K562 (cell line): ENCODE data around the gene TRAF3IP3. TPM values are rescaled to one million over a fixed set of nuclear protein-coding genes. Genes with fewer than 3 reads are reported as not detected.
A peak's percentile ranks its signal among the peaks of the same experiment; 100 is the strongest.

Source experiments
- BHLHE40 ChIP-seq: IDR thresholded peaks from 2 replicates; pipeline ENCODE4 v1.6.1; 2011; ENCODE audit warnings: low read length, improper control_type of control experiment
- CLOCK ChIP-seq: fragments of 250-450 bp; sonication (Bioruptor Pico); IDR thresholded peaks from 2 replicates; pipeline ENCODE4 v1.4.0; 2020; ENCODE audit warnings: mild to moderate bottlenecking, moderate library complexity, borderline replicate concordance
- CREB1 ChIP-seq, 2 experiments: sonication (generic) in 1 of 2; formaldehyde crosslinking in 1 of 2; IDR thresholded peaks; 2 replicates each; pipeline versions ENCODE4 v1.6.1 to v1.8.0; 2012 to 2022; ENCODE audit warnings: inconsistent platforms in 1 of 2, mild to moderate bottlenecking in 1 of 2, missing genetic modification reagents in 1 of 2, moderate library complexity in 1 of 2
- CREB3 ChIP-seq: fragments of 450-650 bp; conservative IDR thresholded peaks from 2 replicates; pipeline ENCODE4 v1.6.1; 2016; ENCODE audit warnings: missing genetic modification characterization, low read depth, mild to moderate bottlenecking, missing compliant biosample characterization, moderate library complexity
- E2F1 ChIP-seq: sonication (generic); formaldehyde crosslinking; IDR thresholded peaks from 2 replicates; pipeline ENCODE4 v1.8.1; 2023; ENCODE audit warnings: mild to moderate bottlenecking, missing genetic modification reagents, moderate library complexity
- HSF4 ChIP-seq: fragments of 250-450 bp; sonication (Bioruptor Pico); IDR thresholded peaks from 2 replicates; pipeline ENCODE4 v2.1.2; 2022; ENCODE audit warnings: mild to moderate bottlenecking, moderate library complexity, borderline replicate concordance
- MECOM ChIP-seq: fragments of 250-450 bp; sonication (Bioruptor Pico); IDR thresholded peaks from 2 replicates; pipeline ENCODE4 v1.8.0; 2022; ENCODE audit warnings: inconsistent platforms
- MYBL2 ChIP-seq, 2 experiments: fragments of 450-650 bp in 1 of 2; sonication (generic) in 1 of 2; formaldehyde crosslinking in 1 of 2; IDR thresholded peaks; 2 replicates each; pipeline versions ENCODE4 v1.6.1 to v1.8.1; 2017 to 2022; ENCODE audit warnings: borderline replicate concordance in 1 of 2, inconsistent platforms in 1 of 2, low read depth in 1 of 2, mild to moderate bottlenecking in 1 of 2, missing genetic modification reagents in 1 of 2, moderate library complexity in 1 of 2
- NONO ChIP-seq, 2 experiments: fragments of 200-400 bp in 1 of 2; fragments of 450-650 bp in 1 of 2; formaldehyde crosslinking in 1 of 2; IDR thresholded peaks; 2 replicates each; pipeline ENCODE4 v1.6.1; 2017; ENCODE audit warnings: low read depth in 2 of 2, mild to moderate bottlenecking in 2 of 2, moderate library complexity in 2 of 2, low read length in 1 of 2
- PRMT5 ChIP-seq: sonication (generic); formaldehyde crosslinking; IDR thresholded peaks from 2 replicates; pipeline ENCODE4 v1.5.0; 2020; ENCODE audit warnings: missing genetic modification reagents
- RCOR1 ChIP-seq, 2 experiments: IDR thresholded peaks; 2 replicates each; pipeline ENCODE4 v1.6.1; 2012; ENCODE audit warnings: low read depth in 2 of 2, low read length in 2 of 2, borderline replicate concordance in 1 of 2, improper control_type of control experiment in 1 of 2
- SMARCC2 ChIP-seq: fragments of 450-650 bp; IDR thresholded peaks from 2 replicates; pipeline ENCODE4 v1.6.1; 2017; ENCODE audit warnings: antibody characterized with exemption, moderate library complexity, mild to moderate bottlenecking, low read depth
- SRSF7 ChIP-seq: fragments of 200-400 bp; formaldehyde crosslinking; optimal IDR thresholded peaks from 2 replicates; pipeline ENCODE3; 2017; ENCODE audit warnings: mild to moderate bottlenecking, low read depth, low read length
- TGIF2 ChIP-seq: sonication (generic); formaldehyde crosslinking; IDR thresholded peaks from 2 replicates; pipeline ENCODE4 v1.8.1; 2022; ENCODE audit warnings: mild to moderate bottlenecking, missing genetic modification reagents, moderate library complexity
- VEZF1 ChIP-seq: fragments of 200-800 bp; sonication (Bioruptor generic); IDR thresholded peaks from 2 replicates; pipeline ENCODE4 v1.6.1; 2017; ENCODE audit warnings: missing genetic modification characterization, missing compliant biosample characterization
- ZNF232 ChIP-seq: sonication (generic); formaldehyde crosslinking; IDR thresholded peaks from 2 replicates; pipeline ENCODE4 v1.8.0; 2022; ENCODE audit warnings: mild to moderate bottlenecking, missing genetic modification reagents
- ZNF277 ChIP-seq: fragments of 250-450 bp; sonication (Bioruptor Pico); IDR thresholded peaks from 2 replicates; pipeline ENCODE4 v1.8.0; 2022; ENCODE audit warnings: inconsistent platforms, mild to moderate bottlenecking, moderate library complexity, borderline replicate concordance
- ZNF324 ChIP-seq: fragments of 250-450 bp; sonication (Bioruptor Pico); IDR thresholded peaks from 2 replicates; pipeline ENCODE4 v1.4.0; 2020; ENCODE audit warnings: mild to moderate bottlenecking
- polyA plus RNA-seq, 8 experiments: library from polyadenylated mRNA; depleted of rRNA in 4 of 8; stranded (reverse) in 5 of 8; unstranded in 3 of 8; fragments of >200 nt; fragmentation: Nextera tagmentation in 2 of 8; fragmentation: Illumina TruSeq in 1 of 8; extraction: Ambion mirVana in 2 of 8; extraction: Trizol in 1 of 8; gene quantifications; 2 replicates each; pipeline versions ENCODE4 v1.2.1 to v1.2.3, GENCODE V29; 2011 to 2014; ENCODE audit warnings: inconsistent platforms in 1 of 8, missing spikeins in 1 of 8
- total RNA-seq, 7 experiments: library from RNA; depleted of rRNA in 6 of 7; stranded (reverse); fragments of >200 nt in 6 of 7; fragmentation: Illumina TruSeq in 2 of 7; extraction: Trizol in 2 of 7; gene quantifications; 2 replicates each; pipeline versions ENCODE4 v1.2.1 to v1.2.3, GENCODE V29; 2011 to 2021; ENCODE audit warnings: low replicate concordance in 1 of 7

TRAF3IP3 gene
- total and polyA plus RNA-seq, 9 of the 15 experiments (the other 6 are each of a cell fraction or from before 2014, with no cell fraction given) = 0.06 to 1.1 (median 0.31) TPM

- TF ChIP-seq E2F1 (no peak), BHLHE40 (peak; percentile 38), ZNF324 (CRISPR knock-in tag) (no peak), TGIF2 (no peak), SMARCC2 (no peak), MECOM (CRISPR knock-in tag) (no peak), CREB1 (IDR thresholded peaks at IDR 0.05) (no peak), CREB1 (CRISPR knock-in tag; IDR thresholded peaks at IDR 0.05) (no peak), SRSF7 (no peak), RCOR1 (IDR thresholded peaks at IDR 0.05; ENCODE audit: borderline replicate concordance in 1 of 2, low read depth in 2 of 2, low read length in 2 of 2) (peak in 1 of 2 experiments; percentile 95; a peak in 2 of 4 replicates), CREB3 (tag) (no peak), MYBL2 (IDR thresholded peaks at IDR 0.05; ENCODE audit: low read depth) (no peak), MYBL2 (CRISPR knock-in tag; IDR thresholded peaks at IDR 0.05; ENCODE audit: borderline replicate concordance) (no peak), NONO (IDR thresholded peaks at IDR 0.05; ENCODE audit: low read depth in 2 of 2, low read length in 1 of 2) (no peak), VEZF1 (CRISPR knock-in tag) (peak; percentile 44; the same call in 1 of the 2 replicates), ZNF277 (no peak), PRMT5 (CRISPR knock-in tag) (no peak), ZNF232 (CRISPR knock-in tag) (no peak), CLOCK (CRISPR knock-in tag) (no peak), HSF4 (CRISPR knock-in tag) (no peak)
Observed at GRCh38 chr1:209808059-209808581, 52.3 kb downstream of the TRAF3IP3 start (continued).
